NCI-H2029 treated with DMSO at 0.1 percent for 48 hours (cell line): ENCODE measurements around the gene HMCN2.
"Not testable (repeated sequence)": the region's sequence is repeated elsewhere in the genome, so short reads cannot be mapped to it uniquely, and the experiment has no call there.

Source experiments
- DNase-seq: peaks from one replicate; lab custom pipeline; 2025; lab: John Stamatoyannopoulos, UW

The HMCN2 gene

GRCh38 chr9:130239363-130239695 lies 26.2 kb upstream of the HMCN2 start:
- no peak for DNase-seq

GRCh38 chr9:130239741-130240241 lies 25.8 kb upstream of the HMCN2 start:
- DNase-seq = no peak

- peak; percentile 89 for DNase-seq
Observed at GRCh38 chr9:130240410-130241197, 25.0 kb upstream of the HMCN2 start.

- no peak for DNase-seq
Observed at GRCh38 chr9:130241198-130241535, 24.4 kb upstream of the HMCN2 start.

- DNase-seq = no peak
Observed at GRCh38 chr9:130242270-130243014, 23.1 kb upstream of the HMCN2 start.

- DNase-seq = no peak
Observed at GRCh38 chr9:130243015-130243881, 22.3 kb upstream of the HMCN2 start.

GRCh38 chr9:130243882-130244170 lies 21.7 kb upstream of the HMCN2 start:
- DNase-seq = no peak

GRCh38 chr9:130244548-130245165 lies 20.9 kb upstream of the HMCN2 start:
- no peak for DNase-seq

GRCh38 chr9:130245474-130245873 lies 20.1 kb upstream of the HMCN2 start:
- DNase-seq = no peak

- DNase-seq = no peak
Observed at GRCh38 chr9:130246126-130246525, 19.4 kb upstream of the HMCN2 start.

- no peak for DNase-seq
Observed at GRCh38 chr9:130254747-130255630, 10.6 kb upstream of the HMCN2 start.

GRCh38 chr9:130255631-130256134 lies 9.9 kb upstream of the HMCN2 start:
- no peak for DNase-seq

- DNase-seq = no peak
Observed at GRCh38 chr9:130256644-130257043, 8.9 kb upstream of the HMCN2 start.

GRCh38 chr9:130258137-130258536 lies 7.4 kb upstream of the HMCN2 start:
- DNase-seq = not testable (repeated sequence)

GRCh38 chr9:130259044-130259443 lies 6.5 kb upstream of the HMCN2 start:
- DNase-seq = no peak

GRCh38 chr9:130260816-130261765 lies 4.5 kb upstream of the HMCN2 start:
- DNase-seq = no peak

GRCh38 chr9:130262061-130262745 lies 3.4 kb upstream of the HMCN2 start:
- DNase-seq = no peak

- DNase-seq = no peak
Observed at GRCh38 chr9:130262771-130263170, 2.8 kb upstream of the HMCN2 start.
